Glomerular visceral epithelial cell (primary cell): ENCODE data around the gene TMEM263.
"Not testable (repeated sequence)": the region's sequence is repeated elsewhere in the genome, so short reads cannot be mapped to it uniquely, and the experiment has no call there.

Source experiments
- DNase-seq: peaks from one replicate; pipeline ENCODE4 v3.0.0-alpha.2; 2016; ENCODE audit errors: extremely low spot score

The TMEM263 gene

DNA sequence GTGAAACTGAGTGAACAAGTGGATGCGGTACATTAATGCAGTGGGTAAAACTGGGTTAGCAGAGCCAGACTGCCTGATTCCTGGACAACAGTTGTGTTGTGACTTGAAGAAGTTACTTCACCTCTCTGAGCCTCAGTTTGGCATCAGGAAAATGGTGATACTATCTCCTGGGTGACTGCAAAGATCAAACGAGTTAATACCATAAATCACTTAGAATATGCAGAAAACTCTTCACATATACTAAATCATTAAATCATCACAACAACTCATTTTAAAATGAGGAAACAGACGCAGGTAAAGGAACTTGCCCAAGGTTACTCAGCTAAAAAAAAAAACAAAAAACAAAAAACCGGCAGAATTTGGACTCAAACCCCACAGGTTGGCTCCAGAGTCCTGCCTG, 30.4 kb downstream of the TMEM263 start:
- no peak for DNase-seq

DNA sequence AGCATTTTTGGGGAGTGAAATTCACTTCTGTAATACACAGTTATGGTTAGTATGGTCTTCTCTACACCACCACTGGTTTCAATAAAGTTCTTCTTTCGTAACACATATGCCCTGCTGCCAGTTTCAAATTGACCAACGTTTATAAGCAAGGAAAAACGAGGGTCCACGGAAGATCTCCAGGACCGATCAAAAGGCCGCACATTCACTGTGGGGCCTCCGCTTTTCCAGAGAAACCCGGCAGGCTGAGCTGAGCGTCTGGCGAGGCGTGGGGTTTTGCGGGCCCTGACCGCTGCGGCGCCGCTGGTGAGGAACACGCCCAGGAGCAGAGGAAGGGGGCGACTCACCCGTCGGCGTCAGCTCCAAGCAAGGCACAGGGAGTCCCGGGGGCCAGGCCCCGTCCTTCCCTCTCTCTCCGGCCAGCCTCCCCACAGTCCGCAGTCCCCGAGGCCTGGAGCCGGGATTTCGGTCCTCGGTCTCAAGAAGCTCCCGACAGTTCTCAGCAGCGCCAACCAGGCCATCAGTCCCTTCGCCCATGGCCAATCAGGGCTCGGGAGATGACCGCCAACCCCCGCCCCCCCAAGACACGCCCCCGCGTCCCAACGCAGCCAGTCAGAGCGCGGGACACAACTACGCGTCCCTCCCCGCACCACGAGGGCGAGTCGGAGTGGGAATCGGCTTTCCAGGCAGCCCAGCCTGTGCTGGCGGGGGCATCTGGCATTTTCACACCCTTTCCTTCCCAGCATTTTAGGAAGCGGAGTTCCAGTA, 31.1 kb downstream of the TMEM263 start, which contains the start of gene MTERF2:
Gene MTERF2 (minus strand): TSS at position 522 of the 765 bp plus-strand sequence. CDS start 8,432 bp downstream, outside the sequence.
- DNase-seq: peak; percentile 93

DNA sequence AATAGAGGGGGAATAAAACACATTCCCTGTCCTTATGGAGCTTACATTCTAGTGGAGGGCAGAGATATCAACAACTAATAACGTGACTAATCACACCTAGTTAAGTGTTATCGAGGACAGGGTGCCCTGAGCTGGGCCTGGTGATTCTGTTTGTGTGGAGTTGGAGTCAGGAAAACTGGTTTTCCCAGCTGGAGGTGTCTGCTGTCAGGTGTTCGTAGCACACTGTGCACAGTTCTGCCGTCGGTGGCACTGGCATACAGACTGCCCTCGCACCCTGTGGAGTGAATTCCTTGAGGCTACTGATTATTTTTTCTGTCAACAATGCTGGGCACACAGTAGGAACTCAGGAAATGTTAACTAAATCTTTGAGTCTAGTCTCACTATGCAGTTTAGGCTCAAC, 32.1 kb downstream of the TMEM263 start:
- no peak for DNase-seq

- DNase-seq: no peak
Measured at GRCh38 chr12:106994579-106995220, 39.0 kb downstream of the TMEM263 start.

DNA sequence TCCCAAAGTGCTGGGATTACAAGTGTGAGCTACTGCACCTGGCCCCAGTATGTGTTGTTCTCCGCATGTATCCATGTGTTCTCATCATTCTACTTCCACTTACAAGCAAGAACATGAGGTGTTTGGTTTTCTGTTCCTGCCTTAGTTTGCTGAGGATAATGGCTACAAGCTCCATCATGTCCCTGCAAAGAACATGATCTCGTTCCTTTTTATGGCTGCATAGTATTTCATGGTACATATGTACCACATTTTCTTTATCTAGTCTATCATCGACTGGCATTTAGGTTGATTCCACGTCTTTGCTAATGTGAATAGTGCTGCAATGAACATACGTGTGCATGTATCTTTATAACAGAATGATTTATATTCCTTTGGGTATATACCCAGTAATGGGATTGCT, 40.4 kb downstream of the TMEM263 start:
- DNase-seq: not testable (repeated sequence)

GRCh38 chr12:106997916-106998315, 42.2 kb downstream of the TMEM263 start:
- no peak for DNase-seq

DNA sequence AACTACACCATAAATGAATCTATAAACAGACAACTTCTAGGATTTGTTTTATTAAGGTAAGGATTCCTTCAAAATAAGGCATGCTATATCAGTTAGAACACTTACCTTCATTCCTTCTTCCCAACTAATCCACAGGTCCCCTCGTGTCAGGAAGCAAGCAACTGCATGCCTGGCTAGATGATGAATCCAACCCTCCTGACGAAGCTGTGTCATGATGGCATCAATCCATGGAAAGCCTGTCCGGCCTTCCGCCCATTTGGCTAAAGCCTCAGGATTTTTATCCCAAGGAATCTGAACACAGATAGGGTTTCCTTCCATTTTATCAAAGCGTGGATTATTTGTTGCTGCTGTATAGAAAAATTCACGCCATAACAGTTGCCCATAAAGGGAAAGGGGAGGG, 43.7 kb downstream of the TMEM263 start:
- DNase-seq: no peak

GRCh38 chr12:107002665-107003064, 47.0 kb downstream of the TMEM263 start:
- DNase-seq: not testable (repeated sequence)

- no peak for DNase-seq
Measured at GRCh38 chr12:107007411-107007810, 51.7 kb downstream of the TMEM263 start.

- no peak for DNase-seq
Measured at GRCh38 chr12:107011519-107011918, 55.8 kb downstream of the TMEM263 start.

- no peak for DNase-seq
Measured at GRCh38 chr12:107012736-107013425, 57.2 kb downstream of the TMEM263 start.

- no peak for DNase-seq
Measured at GRCh38 chr12:107014055-107014454, 58.3 kb downstream of the TMEM263 start.

DNA sequence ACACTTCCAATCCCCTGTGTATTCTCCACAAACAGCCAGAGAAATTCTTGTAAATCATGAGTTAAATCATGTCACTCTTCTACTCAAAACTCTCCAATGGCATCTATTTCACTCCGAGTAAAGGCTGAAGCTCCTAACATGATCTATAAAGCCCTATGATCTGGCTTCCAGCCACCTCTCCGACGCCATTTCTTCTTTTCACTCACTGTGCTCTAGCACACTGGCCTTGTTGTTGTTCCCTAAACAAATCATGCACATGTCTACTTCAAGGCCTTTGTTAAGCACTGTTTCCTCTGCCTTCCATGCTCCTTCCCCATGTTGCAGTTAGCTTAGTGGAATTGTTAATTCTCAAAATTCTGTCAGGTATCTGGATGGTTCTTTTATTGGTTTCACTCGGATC, 61.3 kb downstream of the TMEM263 start:
- DNase-seq: no peak

DNA sequence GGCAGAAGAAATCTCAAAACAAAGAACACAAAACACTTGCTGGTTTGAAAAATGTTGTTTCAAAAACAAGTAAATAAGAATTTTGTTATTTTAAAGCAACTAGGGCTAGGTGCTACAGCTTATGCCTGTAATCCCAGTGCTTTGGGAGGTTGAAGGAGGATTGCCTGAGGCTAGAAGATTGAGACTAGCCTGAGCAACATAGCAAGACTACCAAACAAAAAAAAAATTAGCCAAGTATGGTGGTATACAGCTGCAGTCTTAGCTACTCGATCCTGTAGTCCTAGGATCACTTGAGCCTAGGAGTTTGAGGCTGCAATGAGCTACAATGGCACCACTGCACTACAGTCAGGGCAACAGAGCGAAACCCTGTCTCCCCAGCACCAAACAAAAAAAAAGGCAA, 63.8 kb downstream of the TMEM263 start:
- no peak for DNase-seq
